ENCODE data around the gene KCTD20.
A peak's percentile ranks its signal among the peaks of the same experiment; 100 is the strongest.

KCTD20 gene

DNA sequence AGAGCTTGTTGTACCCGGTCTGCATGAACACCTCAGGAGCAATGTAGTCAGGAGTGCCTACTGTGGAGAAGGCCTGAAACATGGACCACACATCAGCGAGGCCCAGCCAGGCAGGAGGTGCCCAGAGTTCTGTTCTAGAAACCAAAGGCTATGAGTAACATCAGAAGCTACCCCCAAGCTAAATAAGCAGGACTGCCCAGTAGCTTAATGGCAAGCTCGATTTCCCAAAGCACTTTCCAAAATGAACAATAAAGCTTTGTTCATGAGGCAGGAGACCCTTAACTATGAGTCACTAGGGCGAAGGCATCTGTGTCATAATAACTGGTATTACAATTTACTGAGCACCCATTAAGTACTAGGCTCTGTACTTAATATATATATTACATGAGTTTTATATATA, 57.1 kb downstream of the KCTD20 start:
- DNase-seq: no peak

DNA sequence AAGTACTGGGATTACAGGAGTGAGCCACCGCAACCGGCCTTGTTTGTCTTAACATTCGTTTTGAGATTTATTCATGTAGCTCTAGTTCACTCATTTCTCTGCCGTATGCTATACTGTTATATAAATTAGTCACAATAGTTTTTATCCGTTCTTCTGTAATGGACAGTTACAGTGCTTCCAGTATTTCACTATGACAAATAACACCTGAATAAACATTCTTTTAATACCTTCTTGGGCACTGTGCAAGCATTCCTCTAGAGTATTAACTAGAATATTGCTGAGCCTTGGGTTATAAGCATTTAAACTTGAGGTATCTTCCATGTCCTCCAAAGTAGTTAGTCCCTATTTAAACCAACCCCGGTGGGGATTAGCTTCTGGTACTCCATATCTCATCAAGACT, 58.9 kb downstream of the KCTD20 start:
- DNase-seq: no peak

DNA sequence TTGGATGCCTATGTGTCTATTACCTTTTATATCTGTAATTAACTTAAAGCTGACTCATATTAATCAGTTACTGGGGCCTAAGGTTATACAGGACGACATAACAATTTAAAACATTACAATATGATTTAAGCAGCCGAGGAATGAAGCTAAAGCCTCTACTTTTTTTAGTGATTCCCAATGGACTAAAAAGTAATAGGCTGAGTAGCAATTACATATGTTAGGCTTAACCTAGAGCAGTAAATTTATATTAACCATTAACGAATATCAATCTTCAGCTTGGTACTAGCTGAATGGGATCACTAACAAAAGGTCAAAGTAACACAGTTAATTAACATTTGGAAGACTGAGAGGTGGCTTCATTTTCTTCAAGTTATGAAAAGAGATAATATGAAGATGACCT, 61.4 kb downstream of the KCTD20 start:
- no peak for DNase-seq

DNA sequence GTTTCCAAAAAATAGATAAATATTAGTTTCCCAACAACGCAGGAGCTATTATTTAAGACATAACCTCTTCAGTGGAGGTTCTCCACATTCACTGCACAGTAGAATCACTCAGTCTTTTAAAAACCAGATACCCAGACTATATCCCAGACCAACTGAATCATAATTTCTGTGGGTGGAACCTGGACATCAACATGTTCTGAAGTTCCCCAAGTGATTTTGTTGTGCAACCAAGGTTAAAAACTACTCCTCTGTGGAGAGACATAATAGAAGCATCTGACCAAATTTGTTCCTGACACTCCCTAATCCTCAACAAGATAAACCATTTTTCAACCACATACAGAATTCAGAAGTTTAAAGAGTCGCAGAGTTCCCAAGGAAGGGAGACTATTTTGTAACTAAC, 62.2 kb downstream of the KCTD20 start:
- DNase-seq: no peak

DNA sequence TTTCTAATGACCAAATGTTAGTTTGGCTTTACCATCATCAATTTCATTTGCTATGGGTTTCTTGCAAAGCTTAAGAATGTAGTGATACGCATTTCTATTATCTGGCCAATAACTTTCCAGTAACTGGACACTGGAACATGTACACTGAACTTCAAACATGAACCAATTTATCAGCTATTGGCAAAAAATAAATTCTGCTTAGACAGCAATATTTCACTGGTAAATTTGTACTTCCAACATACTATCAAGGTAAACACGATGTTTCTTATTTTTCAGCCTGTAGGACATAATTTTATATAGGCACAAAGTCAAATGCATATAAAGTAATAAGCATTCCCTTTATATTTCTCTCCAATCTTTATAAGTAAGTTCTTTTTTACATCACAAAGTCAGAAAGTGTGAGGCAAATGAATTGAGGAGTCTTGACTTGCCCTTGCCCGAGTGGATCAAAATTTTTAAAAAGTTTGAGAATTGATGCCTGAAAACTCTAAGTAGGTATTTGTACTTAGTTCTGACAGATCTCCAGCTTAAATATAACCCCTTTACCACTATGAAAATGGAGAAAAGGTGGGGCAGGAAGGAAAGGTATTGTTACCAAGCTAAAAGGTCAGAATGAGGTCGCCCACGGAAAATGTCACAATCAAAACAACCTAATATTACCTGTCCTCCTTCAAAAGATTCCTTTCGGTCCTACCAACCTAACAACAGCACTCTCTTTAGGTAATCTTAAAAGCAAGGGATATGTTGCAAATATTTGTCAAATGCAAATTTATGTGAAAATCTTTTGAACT, 63.1 kb downstream of the KCTD20 start:
- DNase-seq: no peak

DNA sequence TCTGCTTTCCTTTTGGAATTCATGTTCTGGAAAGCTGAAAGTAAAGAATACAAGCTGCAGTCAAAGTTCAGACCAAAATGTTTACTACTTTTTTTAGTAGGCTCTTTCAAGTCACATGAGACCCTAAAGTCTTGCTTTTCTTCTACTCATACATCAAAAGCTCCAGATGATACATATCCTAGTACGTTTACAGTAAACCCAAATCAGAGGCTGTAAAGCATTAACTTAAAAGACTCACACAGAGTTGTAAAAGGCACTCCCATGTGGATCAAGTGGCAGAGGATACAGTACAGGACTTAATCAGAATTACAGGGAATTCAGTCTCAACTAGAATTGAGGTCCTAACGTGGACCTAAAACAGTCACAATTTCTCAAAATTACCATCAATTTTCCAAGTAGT, 63.8 kb downstream of the KCTD20 start:
- no peak for DNase-seq

DNA sequence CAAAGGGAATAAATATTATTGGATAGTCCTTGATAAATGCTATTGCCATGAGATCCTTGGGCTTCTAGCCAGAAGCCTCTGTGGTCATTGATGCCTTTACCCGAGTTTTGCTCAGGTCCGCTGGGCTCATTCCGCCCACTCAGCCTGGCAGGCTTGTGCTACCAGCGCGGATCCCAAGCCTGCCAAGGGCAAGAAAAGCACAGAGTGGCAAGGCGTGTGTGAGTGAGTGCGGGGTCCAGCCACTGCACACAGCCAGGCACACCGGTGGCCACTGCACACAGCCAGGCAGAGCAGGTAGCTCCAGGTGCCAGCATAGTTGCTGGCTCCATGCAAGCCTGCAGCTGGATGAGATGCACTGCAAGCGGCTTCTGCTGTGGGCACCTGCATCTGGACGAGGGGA, 65.7 kb downstream of the KCTD20 start:
- no peak for DNase-seq

DNA sequence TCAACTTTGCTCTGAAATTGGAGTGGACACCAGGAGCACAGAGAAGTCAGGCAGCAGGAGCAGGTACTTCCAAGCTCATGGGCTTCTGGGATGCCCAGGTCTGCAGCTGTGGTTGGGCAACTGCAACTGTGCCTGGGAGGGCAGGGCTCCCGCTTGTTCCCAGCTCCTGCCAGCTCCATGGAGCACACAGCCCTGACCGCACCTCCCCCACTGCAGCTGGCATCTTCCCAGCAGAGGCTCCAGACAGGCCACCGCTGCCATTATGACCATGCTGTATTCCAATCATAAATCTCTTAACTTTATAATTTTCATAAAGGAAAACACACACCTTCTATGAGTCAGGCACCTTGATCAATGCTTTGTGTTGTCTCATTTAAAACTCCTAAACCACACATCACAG, 67.6 kb downstream of the KCTD20 start:
- DNase-seq: no peak

DNA sequence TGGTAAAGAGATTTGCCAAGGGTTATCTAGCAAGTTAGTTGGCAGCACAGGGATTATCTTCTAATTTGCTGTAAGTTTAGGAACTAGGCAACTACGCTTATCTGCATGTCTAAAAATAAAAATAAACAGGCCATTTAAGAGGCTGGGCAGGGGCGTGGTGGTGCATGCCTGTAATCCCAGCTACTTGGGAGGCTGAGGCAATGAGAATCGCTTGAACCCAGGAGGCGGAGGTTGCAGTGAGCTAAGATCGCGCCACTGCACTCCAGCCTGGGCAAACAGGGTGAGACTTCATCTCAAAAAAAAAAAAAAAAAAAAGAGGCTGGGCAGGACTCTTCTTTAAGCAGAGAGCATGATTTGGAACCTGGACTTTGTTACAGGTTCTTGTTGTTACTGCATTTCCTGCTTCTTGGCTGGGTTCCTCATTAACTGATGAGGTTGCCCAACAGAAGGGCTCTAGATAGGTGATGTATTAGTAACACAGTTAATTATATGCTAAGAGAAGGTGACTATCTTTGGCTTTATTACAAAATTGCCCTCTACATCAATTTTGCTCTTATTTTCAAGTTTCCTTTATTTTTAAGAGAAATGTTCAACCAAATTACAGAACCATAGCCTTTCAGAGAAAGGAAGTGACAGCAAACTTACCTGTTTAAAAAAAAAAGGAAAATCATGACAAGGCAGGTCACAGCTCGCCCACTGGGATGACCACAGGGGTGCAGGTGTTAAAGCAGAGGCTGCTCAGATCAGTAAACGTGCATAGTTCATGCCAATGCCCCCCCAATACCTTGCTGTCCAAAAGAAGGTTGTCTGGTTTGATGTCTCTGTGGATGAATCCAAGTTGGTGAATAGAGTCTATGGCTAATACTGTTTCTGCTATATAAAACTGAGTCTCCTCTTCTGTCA, 72.0 kb downstream of the KCTD20 start:
- DNase-seq: no peak

DNA sequence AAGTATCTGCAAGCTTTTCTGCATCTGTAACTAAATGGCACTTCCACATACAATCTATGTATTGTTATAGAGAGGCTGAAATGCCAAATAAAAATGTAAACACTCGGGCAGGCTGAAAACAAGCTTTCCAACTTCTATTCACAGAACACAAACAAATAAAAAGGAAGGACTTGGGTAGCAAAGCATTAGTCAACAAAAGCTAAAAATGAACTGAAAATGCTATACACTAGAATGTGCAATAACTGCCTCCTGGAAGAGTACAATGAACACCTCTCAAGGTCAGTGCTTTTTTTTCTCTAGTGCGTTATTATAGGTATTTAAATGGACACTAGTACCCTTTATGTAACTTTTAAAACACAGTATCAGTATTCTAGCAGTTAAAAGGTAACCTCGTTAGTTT, 73.0 kb downstream of the KCTD20 start:
- DNase-seq: no peak

DNA sequence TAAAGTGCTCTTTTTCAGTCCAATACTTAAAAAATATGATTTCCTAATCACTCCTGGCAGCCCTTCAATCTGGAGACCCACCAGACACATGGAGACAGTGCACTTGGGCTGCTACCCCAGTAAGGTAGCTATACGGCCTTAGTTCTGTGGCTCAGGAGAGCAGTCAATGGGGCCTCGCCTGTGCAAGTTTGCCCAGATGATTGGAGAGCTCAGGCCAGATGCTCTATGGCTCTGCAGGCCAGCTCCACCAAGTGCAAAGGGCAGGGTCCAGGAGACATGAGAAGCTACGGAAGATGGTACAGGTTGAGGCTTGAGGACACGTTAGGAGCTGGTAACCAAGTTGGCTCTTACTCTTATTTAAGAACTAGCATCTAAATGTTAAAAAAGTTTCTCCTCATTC, 73.8 kb downstream of the KCTD20 start:
- DNase-seq: no peak

DNA sequence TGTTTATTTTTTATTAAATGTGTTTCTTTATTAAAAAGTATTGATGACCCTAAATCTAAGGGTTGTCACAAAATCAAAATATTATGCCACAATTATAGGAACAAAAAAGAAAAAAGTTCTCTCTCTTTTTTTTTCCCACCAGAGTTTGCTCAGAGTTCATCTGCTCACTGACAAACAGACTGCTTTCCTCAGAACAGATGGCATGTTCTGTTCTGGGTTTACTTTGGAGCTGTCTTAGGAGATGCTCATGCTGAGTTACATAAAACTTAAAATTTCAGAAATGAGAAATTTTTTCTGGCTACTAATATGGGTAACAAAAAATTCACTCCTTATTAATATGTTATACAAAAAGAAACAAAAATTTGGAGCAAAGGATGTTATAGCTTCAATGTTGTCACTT, 74.2 kb downstream of the KCTD20 start:
- no peak for DNase-seq

DNA sequence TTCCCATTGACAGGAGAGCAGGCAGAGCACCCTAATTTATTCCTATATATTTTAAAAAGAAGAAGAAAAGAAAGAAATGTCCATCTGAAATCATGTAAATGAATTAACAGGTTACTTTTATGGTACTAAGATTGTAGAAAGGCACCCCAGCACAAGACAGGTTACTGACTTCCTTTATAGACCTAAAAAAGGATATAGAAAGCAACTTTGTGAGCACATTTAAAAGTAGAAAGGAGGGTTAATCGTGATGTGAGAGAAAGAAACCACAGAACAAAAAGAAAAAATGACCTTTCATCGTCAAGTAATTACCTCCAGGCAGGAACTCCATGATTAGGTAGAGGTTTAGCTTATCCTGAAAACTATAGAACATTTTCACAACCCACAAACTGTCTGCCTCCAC, 74.6 kb downstream of the KCTD20 start:
- DNase-seq: no peak

DNA sequence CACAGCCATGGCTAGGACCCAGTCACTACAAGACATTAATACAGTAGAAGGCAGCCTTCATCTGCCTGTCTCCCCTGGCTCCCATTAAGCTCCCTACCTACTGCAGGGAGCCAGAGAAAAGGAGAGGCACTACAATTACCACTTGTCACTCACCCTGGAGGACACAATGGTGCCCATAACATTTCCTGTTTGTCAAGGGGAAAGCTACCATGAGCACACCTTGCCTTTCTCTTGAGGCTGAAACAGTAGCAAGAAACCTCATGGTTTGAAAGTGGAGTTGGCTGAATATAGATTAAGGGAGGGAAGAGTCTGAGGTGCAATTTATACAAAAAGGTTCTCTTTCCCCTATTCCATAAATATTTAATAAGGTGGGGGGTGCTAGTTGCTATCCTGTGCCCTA, 76.6 kb downstream of the KCTD20 start:
- DNase-seq: no peak

DNA sequence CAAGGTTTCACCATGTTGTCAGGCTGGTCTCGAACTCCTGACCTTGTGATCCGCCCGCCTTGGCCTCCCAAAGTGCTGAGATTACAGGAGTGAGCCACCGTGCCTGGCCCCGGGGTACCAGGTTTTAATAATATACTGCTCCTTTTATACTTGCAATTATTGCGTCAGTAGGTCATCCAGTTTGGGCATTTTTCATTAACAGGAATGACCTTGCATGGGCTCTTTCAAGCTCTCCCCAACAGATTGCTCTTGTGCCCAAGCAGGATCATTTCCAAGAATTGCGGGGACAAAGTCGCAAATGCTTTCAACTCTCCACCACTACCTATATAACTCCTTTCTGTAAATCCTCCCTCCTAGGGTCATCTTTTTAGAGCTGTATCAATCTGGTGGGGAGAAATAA, 80.7 kb downstream of the KCTD20 start:
- DNase-seq: no peak

DNA sequence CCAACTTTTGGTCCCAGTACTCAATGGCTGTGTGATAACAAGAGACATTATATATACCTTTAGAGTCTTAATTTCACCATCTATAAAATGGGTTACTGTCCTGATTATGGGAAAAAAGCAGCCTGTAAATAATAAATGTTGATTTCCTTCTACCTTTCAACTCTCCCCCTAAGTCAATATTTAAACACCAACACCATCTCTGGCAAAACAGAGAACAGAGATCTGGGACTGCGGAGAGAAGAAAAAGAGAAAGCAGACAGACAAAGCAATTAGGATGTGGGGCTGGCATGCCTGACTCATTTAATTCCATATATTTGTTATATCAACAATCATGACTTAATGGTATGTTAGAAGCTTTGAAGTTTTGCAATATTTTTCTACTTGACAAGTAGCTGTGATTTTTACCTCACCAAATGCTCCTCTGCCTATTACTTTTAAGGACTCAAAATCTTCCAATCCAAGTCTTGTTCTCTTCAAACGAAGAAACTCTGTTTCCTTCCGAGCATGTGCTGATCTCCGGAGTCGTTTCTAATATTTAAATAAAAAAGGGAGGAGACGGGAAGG, 81.2 kb downstream of the KCTD20 start:
- DNase-seq: no peak

DNA sequence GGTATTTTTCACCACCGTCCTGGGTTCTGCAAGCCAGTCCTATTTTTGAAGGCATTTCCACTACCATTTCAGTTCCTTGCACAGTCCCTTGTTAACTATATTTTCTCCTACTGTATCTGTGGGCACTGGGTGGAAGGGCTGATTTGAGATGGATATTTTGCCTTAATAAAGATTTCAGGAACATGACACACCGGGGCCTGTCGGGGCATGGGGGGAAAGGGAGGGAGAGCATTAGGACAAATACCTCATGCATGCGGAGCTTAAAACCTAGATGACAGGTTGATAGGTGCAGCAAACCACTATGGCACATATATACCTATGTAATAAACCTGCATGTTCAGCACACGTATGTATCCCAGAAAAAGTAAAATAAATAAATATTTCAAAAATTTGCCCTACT, 82.1 kb downstream of the KCTD20 start:
- no peak for DNase-seq

DNA sequence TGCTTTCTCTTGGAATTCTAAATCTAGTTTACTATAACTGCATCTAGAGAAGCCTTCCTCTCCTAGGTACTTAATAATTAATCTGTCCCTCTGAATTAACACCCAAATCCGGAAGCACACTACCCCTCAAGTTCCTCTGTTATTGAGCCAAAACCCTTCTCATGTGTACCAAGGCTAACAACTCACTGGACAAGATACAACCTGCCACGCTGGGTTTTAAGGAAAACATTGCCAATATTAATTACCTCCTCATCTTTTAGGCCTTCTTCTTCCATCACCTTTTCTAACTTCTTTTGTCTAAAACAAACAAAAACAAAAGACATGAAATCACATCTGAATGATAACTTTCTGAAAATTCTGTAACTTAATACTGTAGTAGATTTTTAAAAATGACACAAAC, 82.5 kb downstream of the KCTD20 start:
- no peak for DNase-seq

DNA sequence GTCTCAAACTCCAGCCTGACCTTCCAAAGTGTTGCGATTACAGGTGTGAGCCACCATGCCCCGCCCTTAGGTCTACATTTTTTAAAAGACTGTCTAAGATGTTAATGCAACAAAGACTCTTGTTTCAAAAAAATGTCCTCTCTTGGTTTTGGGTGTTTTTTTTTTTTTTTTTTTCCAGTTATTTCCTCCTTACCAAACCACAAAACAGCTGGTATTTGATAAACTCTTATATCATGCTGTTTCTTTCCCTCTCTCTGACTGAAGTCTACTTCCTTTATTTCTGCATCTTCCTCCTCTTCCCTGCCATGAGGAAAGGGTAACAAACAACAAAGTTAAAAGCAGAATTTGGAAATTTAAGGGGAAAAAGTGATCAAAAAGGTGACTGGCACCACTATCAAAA, 83.3 kb downstream of the KCTD20 start:
- peak; percentile 80 for DNase-seq

DNA sequence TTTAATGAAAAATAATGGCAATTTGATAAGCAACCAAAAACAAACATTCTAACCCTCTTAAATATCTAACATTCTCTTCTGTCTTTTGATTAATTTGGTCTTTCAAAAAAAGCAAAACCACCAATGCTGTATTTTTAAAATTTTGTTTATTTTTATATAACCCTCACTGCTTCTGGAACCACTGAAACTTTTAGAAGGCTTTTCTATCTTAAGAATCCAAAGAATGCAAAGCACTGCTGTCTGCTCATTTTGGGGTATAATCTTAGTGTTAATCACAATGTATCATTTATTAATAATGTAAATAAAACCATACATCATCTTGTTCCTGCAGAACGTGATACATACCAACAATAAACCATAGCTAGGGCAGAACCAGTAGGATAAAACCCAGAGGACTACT, 90.5 kb downstream of the KCTD20 start:
- no peak for DNase-seq

DNA sequence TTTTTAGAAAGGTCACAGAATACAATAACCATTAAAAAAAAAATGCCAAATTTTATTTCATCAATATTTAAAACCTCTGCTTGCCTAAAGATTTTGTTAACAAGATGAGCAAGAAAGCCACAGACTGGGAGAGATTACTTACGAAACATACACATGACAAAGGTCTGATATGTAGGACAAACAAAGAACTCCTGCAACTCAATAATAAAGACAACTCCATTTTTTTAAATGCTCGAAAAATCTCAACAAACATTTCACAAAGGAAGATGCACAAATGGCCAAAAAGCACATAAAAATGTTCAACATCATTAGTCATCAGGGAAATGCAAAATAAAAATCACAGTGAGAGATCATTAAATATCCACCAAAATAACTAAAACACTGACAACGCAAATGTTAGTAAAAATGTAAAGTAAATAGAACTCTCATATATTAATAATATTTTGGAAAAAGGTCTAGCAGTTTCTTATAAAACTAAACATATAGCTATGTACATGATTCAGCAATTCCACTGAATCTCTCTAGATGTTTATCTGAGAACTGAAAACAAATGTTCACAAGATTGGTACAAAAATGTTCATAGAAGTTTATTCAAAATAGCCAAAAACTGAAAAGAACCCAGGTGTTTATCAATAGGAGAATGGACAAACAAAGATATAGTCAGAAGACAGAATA, 94.2 kb downstream of the KCTD20 start:
- DNase-seq: no peak

DNA sequence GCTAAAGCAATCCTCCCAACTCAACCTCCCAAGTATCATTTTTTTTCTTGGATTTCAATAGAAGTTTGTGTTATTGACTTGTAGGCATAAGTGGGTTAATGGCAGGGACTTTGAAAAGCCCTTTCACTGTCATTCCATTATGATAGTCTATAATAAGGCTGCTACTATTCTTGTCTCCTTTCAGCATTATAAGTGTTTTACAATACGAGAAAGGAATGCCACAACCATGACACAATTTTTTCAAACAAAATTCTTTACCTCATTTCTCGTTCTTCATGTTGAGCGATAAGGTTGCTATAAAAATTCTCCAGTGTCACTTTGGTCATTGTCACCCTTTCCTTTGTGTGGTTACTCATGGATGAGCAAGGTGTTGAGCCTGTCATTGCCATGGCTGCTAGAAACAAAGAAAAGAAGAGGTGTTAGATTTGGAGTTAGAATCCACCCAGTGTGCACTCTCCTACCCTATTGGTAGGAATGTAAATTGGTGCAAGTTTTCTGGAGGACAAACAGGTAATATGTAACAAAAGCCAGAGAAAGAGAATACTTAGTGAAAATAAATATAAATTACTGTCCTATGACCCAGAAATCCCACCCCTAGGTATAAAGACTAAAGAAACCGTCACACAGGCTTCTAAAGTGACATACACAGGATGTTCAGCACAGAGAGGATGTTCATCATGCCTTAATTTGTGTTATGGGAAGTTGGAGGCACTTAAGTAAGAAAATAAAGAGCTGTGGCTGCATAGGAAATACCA, 97.2 kb downstream of the KCTD20 start:
- no peak for DNase-seq

All from OCI-M1 (cell line).